Activated CD4-positive, alpha-beta memory T cell treated with anti-CD3 and anti-CD28 coated beads, Interleukin-2, amount 10 ng/mL, durations not matched to agents 7 days and 5 days (primary cell): ENCODE results near the gene NID2. TPM values are rescaled to one million over a fixed set of nuclear protein-coding genes. Genes with fewer than 3 reads are reported as not detected.

Experiments
- CTCF ChIA-PET: fragments of 350-600 bp; sonication (Branson Sonifier 250); formaldehyde crosslinking; loops from one replicate; lab custom pipeline; 2021; ENCODE audit warnings: antibody characterized with exemption, inconsistent platforms; lab: Charles Lee
- POLR2A ChIA-PET: fragments of 350-600 bp; sonication (Branson Sonifier 250); formaldehyde crosslinking; loops from one replicate; lab custom pipeline; 2021; ENCODE audit warnings: antibody characterized with exemption; lab: Charles Lee
- DNase-seq: peaks from one replicate; pipeline ENCODE4 v3.0.0-alpha.2; 2020
- H3K27ac Mint-ChIP-seq: one replicate; pipeline ENCODE4 v1.8.0; 2021; ENCODE audit warnings: mild to moderate bottlenecking, mixed read lengths
- H3K27me3 Mint-ChIP-seq: one replicate; pipeline ENCODE4 v1.8.0; 2021; ENCODE audit warnings: mixed read lengths
- H3K36me3 Mint-ChIP-seq: one replicate; pipeline ENCODE4 v1.8.0; 2021; ENCODE audit warnings: low read depth, mixed read lengths
- H3K4me1 Mint-ChIP-seq: one replicate; pipeline ENCODE4 v1.8.0; 2021; ENCODE audit warnings: mixed read lengths
- H3K4me3 Mint-ChIP-seq: one replicate; pipeline ENCODE4 v1.8.0; 2021; ENCODE audit warnings: mild to moderate bottlenecking, mixed read lengths
- H3K9me3 Mint-ChIP-seq: one replicate; pipeline ENCODE4 v1.8.0; 2021; ENCODE audit warnings: mixed read lengths
- total RNA-seq, 2 experiments: library from RNA; stranded (reverse); gene quantifications; one replicate each; pipeline ENCODE4 v1.2.3, GENCODE V29; 2021

The NID2 gene
- total RNA-seq, 2 experiments from 2014 or later, result 0.15 to 0.18 TPM

GRCh38 chr14:51969852-51970540, 98.9 kb downstream of the NID2 start:
- no peak overlapping the region for H3K4me3 Mint-ChIP-seq
- no peak for DNase-seq
- ChIA-PET CTCF (interaction anchor here (4.5 kb wide), 1 partner anchor 8 kb away, joined by 21 read pairs; no protein-coding TSS in a partner anchor), POLR2A (no interaction called here)
- no peak overlapping the region for H3K27ac Mint-ChIP-seq
- no peaks in the 10 kb centered on the region for H3K4me1 Mint-ChIP-seq
- H3K9me3 Mint-ChIP-seq, result no peaks in the 10 kb centered on the region
- H3K27me3 Mint-ChIP-seq, result no peaks in the 10 kb centered on the region
- H3K36me3 Mint-ChIP-seq, result peaks cover 50% of the 10 kb centered on the region

GRCh38 chr14:51967521-51967920, 101.3 kb downstream of the NID2 start:
- no peak overlapping the region for H3K4me3 Mint-ChIP-seq
- ChIA-PET POLR2A (interaction anchor here (1.3 kb wide), 1 partner anchor 107 kb away, joined by 4 read pairs; the partner anchor contains the start of gene GNG2), CTCF (interaction anchor here (4.5 kb wide), 1 partner anchor 11 kb away, joined by 21 read pairs; no protein-coding TSS in a partner anchor)
- H3K27me3 Mint-ChIP-seq, result no peaks in the 10 kb centered on the region
- H3K4me1 Mint-ChIP-seq, result peaks cover 6% of the 10 kb centered on the region
- peaks cover 67% of the 10 kb centered on the region for H3K36me3 Mint-ChIP-seq
- H3K9me3 Mint-ChIP-seq, result no peaks in the 10 kb centered on the region
- no peak overlapping the region for H3K27ac Mint-ChIP-seq
- no peak for DNase-seq

- H3K4me1 Mint-ChIP-seq, result peaks cover 17% of the 10 kb centered on the region
- DNase-seq, result no peak
- peaks cover 83% of the 10 kb centered on the region for H3K36me3 Mint-ChIP-seq
- CTCF ChIA-PET, result no interaction called here
- POLR2A ChIA-PET, result interaction anchor here (1.0 to 1.1 kb wide), 2 partner anchors 108 to 117 kb away, joined by 3 read pairs; no protein-coding TSS in a partner anchor
- H3K9me3 Mint-ChIP-seq, result peaks cover 13% of the 10 kb centered on the region
- H3K4me3 Mint-ChIP-seq, result no peak overlapping the region
- H3K27me3 Mint-ChIP-seq, result no peaks in the 10 kb centered on the region
- no peak overlapping the region for H3K27ac Mint-ChIP-seq
Measured at GRCh38 chr14:51963286-51963685, 105.6 kb downstream of the NID2 start.

GRCh38 chr14:51962711-51963110, 106.1 kb downstream of the NID2 start:
- H3K36me3 Mint-ChIP-seq, result peaks cover 82% of the 10 kb centered on the region
- no peak overlapping the region for H3K27ac Mint-ChIP-seq
- H3K9me3 Mint-ChIP-seq, result peaks cover 17% of the 10 kb centered on the region
- H3K27me3 Mint-ChIP-seq, result no peaks in the 10 kb centered on the region
- DNase-seq, result no peak
- peaks cover 17% of the 10 kb centered on the region for H3K4me1 Mint-ChIP-seq
- POLR2A ChIA-PET, result interaction anchor here (1.0 kb wide), 1 partner anchor 116 kb away, joined by 3 read pairs; no protein-coding TSS in a partner anchor
- no peak overlapping the region for H3K4me3 Mint-ChIP-seq
- CTCF ChIA-PET, result interaction anchor here (0.6 kb wide), 1 partner anchor 102 kb away, joined by 3 read pairs; no protein-coding TSS in a partner anchor

GRCh38 chr14:51960866-51961265, 108.0 kb downstream of the NID2 start:
- Mint-ChIP-seq H3K9me3 (peaks cover 20% of the 10 kb centered on the region), H3K36me3 (peaks cover 87% of the 10 kb centered on the region), H3K4me3 (no peak overlapping the region), H3K4me1 (peaks cover 19% of the 10 kb centered on the region), H3K27me3 (no peaks in the 10 kb centered on the region), H3K27ac (no peak overlapping the region)
- no peak for DNase-seq
- ChIA-PET POLR2A (no interaction called here), CTCF (interaction anchor here (1.1 kb wide), 1 partner anchor 9 kb away, joined by 3 read pairs; no protein-coding TSS in a partner anchor)

- H3K9me3 Mint-ChIP-seq, result peaks cover 20% of the 10 kb centered on the region
- ChIA-PET CTCF (no interaction called here), POLR2A (no interaction called here)
- no peak overlapping the region for H3K4me3 Mint-ChIP-seq
- H3K27ac Mint-ChIP-seq, result no peak overlapping the region
- no peak for DNase-seq
- H3K4me1 Mint-ChIP-seq, result peaks cover 19% of the 10 kb centered on the region
- H3K27me3 Mint-ChIP-seq, result no peaks in the 10 kb centered on the region
- H3K36me3 Mint-ChIP-seq, result peaks cover 88% of the 10 kb centered on the region
Measured at GRCh38 chr14:51959928-51960327, 108.9 kb downstream of the NID2 start.

GRCh38 chr14:51957950-51958349, 110.9 kb downstream of the NID2 start:
- H3K27me3 Mint-ChIP-seq, result no peaks in the 10 kb centered on the region
- peaks cover 20% of the 10 kb centered on the region for H3K9me3 Mint-ChIP-seq
- POLR2A ChIA-PET, result no interaction called here
- H3K36me3 Mint-ChIP-seq, result peaks cover 92% of the 10 kb centered on the region
- no peak overlapping the region for H3K4me3 Mint-ChIP-seq
- DNase-seq, result no peak
- H3K4me1 Mint-ChIP-seq, result peaks cover 15% of the 10 kb centered on the region
- H3K27ac Mint-ChIP-seq, result no peak overlapping the region
- CTCF ChIA-PET, result no interaction called here

Other genes starting within 250 kb of the NID2 start
- gene GNG2, start 208.4 kb downstream of the NID2 start, total RNA-seq, result 100 to 1,000 TPM; 296 to 304 TPM
- gene RTRAF, start 79.5 kb downstream of the NID2 start, total RNA-seq, result 100 to 1,000 TPM; 175 to 188 TPM
- under 1 TPM; 0.25 to 0.38 TPM for gene PTGDR, start 198.6 kb upstream of the NID2 start, total RNA-seq
- gene PTGER2, start 245.3 kb upstream of the NID2 start, total RNA-seq, result 100 to 1,000 TPM; 108 to 112 TPM